Measurements from ENCODE around the gene TARBP2. TPM values are rescaled to one million over a fixed set of nuclear protein-coding genes. Genes with fewer than 3 reads are reported as not detected.

The TARBP2 gene
- total RNA-seq, 6 donors from 2014 or later, result 25.4 to 74.4 (median 36.8) TPM

GRCh38 chr12:53500142-53500775 lies 824 bp upstream of the TARBP2 start:
- Histone ChIP-seq H3K9me3 (no peaks in the 10 kb centered on the region), H3K27me3 (no peaks in the 10 kb centered on the region), H3K4me1 (peaks cover 51 to 59% (median 57%) of the 10 kb centered on the region in 4 donors), H3K36me3 (peaks cover 0 to 14% (median 9%) of the 10 kb centered on the region in 4 donors), H3K27ac (peak overlapping the region; percentile 93 to 99 (median 96)), H3K4me3 (peak overlapping the region; percentile 49 to 82 (median 74))
- TF ChIP-seq POLR2AphosphoS5 (IDR thresholded peaks at IDR 0.05) (peak; percentile 86 to 95), POLR2A (IDR thresholded peaks at IDR 0.05) (peak; percentile 75 to 98 (median 93)), EP300 (IDR thresholded peaks at IDR 0.05) (peak in 1 of 4 donors; percentile 14)
- TF ChIP-seq, protein P1, sequence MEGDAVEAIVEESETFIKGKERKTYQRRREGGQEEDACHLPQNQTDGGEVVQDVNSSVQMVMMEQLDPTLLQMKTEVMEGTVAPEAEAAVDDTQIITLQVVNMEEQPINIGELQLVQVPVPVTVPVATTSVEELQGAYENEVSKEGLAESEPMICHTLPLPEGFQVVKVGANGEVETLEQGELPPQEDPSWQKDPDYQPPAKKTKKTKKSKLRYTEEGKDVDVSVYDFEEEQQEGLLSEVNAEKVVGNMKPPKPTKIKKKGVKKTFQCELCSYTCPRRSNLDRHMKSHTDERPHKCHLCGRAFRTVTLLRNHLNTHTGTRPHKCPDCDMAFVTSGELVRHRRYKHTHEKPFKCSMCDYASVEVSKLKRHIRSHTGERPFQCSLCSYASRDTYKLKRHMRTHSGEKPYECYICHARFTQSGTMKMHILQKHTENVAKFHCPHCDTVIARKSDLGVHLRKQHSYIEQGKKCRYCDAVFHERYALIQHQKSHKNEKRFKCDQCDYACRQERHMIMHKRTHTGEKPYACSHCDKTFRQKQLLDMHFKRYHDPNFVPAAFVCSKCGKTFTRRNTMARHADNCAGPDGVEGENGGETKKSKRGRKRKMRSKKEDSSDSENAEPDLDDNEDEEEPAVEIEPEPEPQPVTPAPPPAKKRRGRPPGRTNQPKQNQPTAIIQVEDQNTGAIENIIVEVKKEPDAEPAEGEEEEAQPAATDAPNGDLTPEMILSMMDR (IDR thresholded peaks at IDR 0.05), result no peak
- DNase-seq, result peak in 1 of 2 donors; percentile 80
- 1 to 3% methylated on average over 7 to 17 of the region's 17 CpGs for WGBS, 2 donors
- ATAC-seq (ENCODE audit: low FRiP score in 2 of 2), result peak; percentile 49 to 54

GRCh38 chr12:53501615-53502181 lies 615 bp downstream of the TARBP2 start:
- no peaks in the 10 kb centered on the region for H3K9me3 ChIP-seq
- H3K36me3 ChIP-seq, result peaks cover 0 to 28% (median 22%) of the 10 kb centered on the region in 4 donors
- H3K4me3 ChIP-seq, result peak overlapping the region; percentile 64 to 82 (median 74)
- ATAC-seq (ENCODE audit: low FRiP score in 2 of 2) (no peak), DNase-seq (peak in 1 of 2 donors; percentile 19)
- WGBS, 2 donors, result 74 to 86% methylated on average over 8 to 10 of the region's 10 CpGs
- peaks cover 37 to 48% (median 45%) of the 10 kb centered on the region in 4 donors for H3K4me1 ChIP-seq
- peak overlapping the region; percentile 93 to 99 (median 96) for H3K27ac ChIP-seq
- TF ChIP-seq, protein P1 (IDR thresholded peaks at IDR 0.05), result no peak
- TF ChIP-seq POLR2AphosphoS5 (IDR thresholded peaks at IDR 0.05) (no peak), POLR2A (IDR thresholded peaks at IDR 0.05) (no peak), EP300 (IDR thresholded peaks at IDR 0.05) (no peak)
- no peaks in the 10 kb centered on the region for H3K27me3 ChIP-seq

- DNase-seq (peak in 1 of 2 donors; percentile 19), ATAC-seq (ENCODE audit: low FRiP score in 2 of 2) (no peak)
- Histone ChIP-seq H3K36me3 (peaks cover 0 to 35% (median 24%) of the 10 kb centered on the region in 4 donors), H3K27me3 (no peaks in the 10 kb centered on the region), H3K9me3 (no peaks in the 10 kb centered on the region), H3K4me3 (peak overlapping the region in 2 of 4 donors; percentile 76 to 82), H3K4me1 (peaks cover 32 to 46% (median 40%) of the 10 kb centered on the region in 4 donors), H3K27ac (peak overlapping the region; percentile 93 to 99 (median 96))
- WGBS, 2 donors, result 33 to 54% methylated on average over 9 of the region's 9 CpGs
- TF ChIP-seq EP300 (IDR thresholded peaks at IDR 0.05) (no peak), POLR2AphosphoS5 (IDR thresholded peaks at IDR 0.05) (no peak), POLR2A (IDR thresholded peaks at IDR 0.05) (no peak)
- TF ChIP-seq, protein P1 (IDR thresholded peaks at IDR 0.05), result no peak
These were observed 1.2 kb downstream of the TARBP2 start for GRCh38 chr12:53502331-53502730.

- 80 to 82% methylated on average over 8 to 10 of the region's 10 CpGs for WGBS, 2 donors
- Histone ChIP-seq H3K27ac (peak overlapping the region; percentile 93 to 99 (median 96)), H3K9me3 (no peaks in the 10 kb centered on the region), H3K4me3 (peak overlapping the region in 1 of 4 donors; percentile 3), H3K4me1 (peaks cover 29 to 44% (median 38%) of the 10 kb centered on the region in 4 donors), H3K36me3 (peaks cover 0 to 38% (median 25%) of the 10 kb centered on the region in 4 donors), H3K27me3 (no peaks in the 10 kb centered on the region)
- no peak for ATAC-seq (ENCODE audit: low FRiP score in 2 of 2)
- TF ChIP-seq EP300 (IDR thresholded peaks at IDR 0.05), result no peak
- TF ChIP-seq POLR2AphosphoS5 (IDR thresholded peaks at IDR 0.05), result no peak
- TF ChIP-seq, protein P1 (IDR thresholded peaks at IDR 0.05), result no peak
- no peak for TF ChIP-seq POLR2A (IDR thresholded peaks at IDR 0.05)
- DNase-seq, result peak; percentile 16 to 57
These were observed 2.1 kb downstream of the TARBP2 start for GRCh38 chr12:53502983-53503728.

All from upper lobe of left lung (tissue), 6 donors.